Measurements from ENCODE around the gene NEK4. TPM values are rescaled to one million over a fixed set of nuclear protein-coding genes. Genes with fewer than 3 reads are reported as not detected.

NEK4 gene
- 18.7 TPM for total RNA-seq
- polyA plus RNA-seq: 9.5 TPM
- long read RNA-seq, donor 1: 0 reads
- long read RNA-seq, donor 2, full-length matches to known transcripts: 1 of 1 reads
- long read RNA-seq, donor 2, partial matches to known transcripts: 0 of 1 reads
- long read RNA-seq, donor 2, other reads (novel, unspliced or antisense): 0 of 1 reads
- long read RNA-seq, donor 3, full-length matches to known transcripts: 2 of 2 reads
- long read RNA-seq, donor 3, partial matches to known transcripts: 0 of 2 reads
- long read RNA-seq, donor 3, other reads (novel, unspliced or antisense): 0 of 2 reads
- long read RNA-seq, donor 4, full-length matches to known transcripts: 1 of 1 reads
- long read RNA-seq, donor 4, partial matches to known transcripts: 0 of 1 reads
- long read RNA-seq, donor 4, other reads (novel, unspliced or antisense): 0 of 1 reads
- long read RNA-seq, donor 5, full-length matches to known transcripts: 4 of 4 reads
- long read RNA-seq, donor 5, partial matches to known transcripts: 0 of 4 reads
- long read RNA-seq, donor 5, other reads (novel, unspliced or antisense): 0 of 4 reads
- long read RNA-seq, donor 6: 0 reads
- long read RNA-seq, donor 7: 0 reads
- long read RNA-seq, donor 8: 0 reads
- long read RNA-seq, donor 9: 0 reads
- long read RNA-seq, donor 10, partial matches to known transcripts: 5 of 5 reads
- long read RNA-seq, donor 10, other reads (novel, unspliced or antisense): 0 of 5 reads

- Histone ChIP-seq H3K27me3 (ENCODE audit: control insufficient read depth in 2 of 2, insufficient read depth in 1 of 2, low read length in 1 of 2) (no peaks in the 10 kb centered on the region), H3K9me3 (ENCODE audit: control insufficient read depth in 2 of 2, insufficient read depth in 1 of 2, low read length in 1 of 2) (no peaks in the 10 kb centered on the region), H3K27ac (ENCODE audit: low read depth in 1 of 2, low read length in 1 of 2) (peak within 1 kb of the TSS; percentile 22 to 73), H3K4me1 (ENCODE audit: control insufficient read depth in 2 of 2, insufficient read depth in 2 of 2, low read length in 2 of 2) (peaks cover 12 to 24% of the 10 kb centered on the region in 2 donors), H3K36me3 (ENCODE audit: control insufficient read depth in 2 of 2, insufficient read depth in 2 of 2, low read length in 1 of 2) (peaks cover 0 to 14% of the 10 kb centered on the region in 2 donors), H3K4me3 (ENCODE audit: low read length in 2 of 2) (peak within 1 kb of the TSS; percentile 55 to 73)
- WGBS: 1% methylated on average over 67 of the region's 67 CpGs
- DNase-seq (ENCODE audit: low read depth in 6 of 9, low spot score in 9 of 9): peak; percentile 36 to 86 (median 62)
Observed at GRCh38 chr3:52770496-52771333, at the start of gene NEK4. Gene NEK4, minus strand, starts transcription at chr3:52770940. Its CDS starts 194 bp downstream, at chr3:52770746.

DNA sequence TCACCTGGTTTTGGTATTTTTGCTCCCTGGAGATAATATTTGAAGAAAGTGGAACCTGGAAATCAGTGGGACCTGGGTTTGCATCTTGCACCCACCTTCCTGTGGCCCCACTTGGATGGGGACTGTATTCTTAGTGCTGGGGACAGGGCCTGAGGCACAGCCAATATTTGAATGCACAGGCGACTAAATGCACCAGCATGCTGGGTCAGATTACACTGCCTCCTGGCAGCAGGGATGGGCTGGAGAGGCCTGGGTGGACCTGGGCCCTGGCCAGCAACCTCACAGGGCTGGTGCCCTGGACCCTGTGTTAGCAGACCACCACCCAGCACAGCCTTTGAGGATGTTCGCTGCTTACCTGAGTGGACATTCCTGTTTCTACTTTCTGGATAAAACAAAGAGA is 49.2 kb upstream of the NEK4 start:
- H3K27ac ChIP-seq (ENCODE audit: low read depth in 1 of 2, low read length in 1 of 2): no peak overlapping the region
- no peaks in the 10 kb centered on the region for H3K27me3 ChIP-seq (ENCODE audit: control insufficient read depth in 2 of 2, insufficient read depth in 1 of 2, low read length in 1 of 2)
- DNase-seq (ENCODE audit: low read depth in 6 of 9, low spot score in 9 of 9): no peak
- peaks cover 15 to 35% of the 10 kb centered on the region in 2 donors for H3K36me3 ChIP-seq (ENCODE audit: control insufficient read depth in 2 of 2, insufficient read depth in 2 of 2, low read length in 1 of 2)
- peaks cover 0 to 11% of the 10 kb centered on the region in 2 donors for H3K4me1 ChIP-seq (ENCODE audit: control insufficient read depth in 2 of 2, insufficient read depth in 2 of 2, low read length in 2 of 2)
- no peak overlapping the region for H3K4me3 ChIP-seq (ENCODE audit: low read length in 2 of 2)
- 76% methylated on average over 2 of the region's 2 CpGs for WGBS
- no peaks in the 10 kb centered on the region for H3K9me3 ChIP-seq (ENCODE audit: control insufficient read depth in 2 of 2, insufficient read depth in 1 of 2, low read length in 1 of 2)

GRCh38 chr3:52817860-52818259 is 47.1 kb upstream of the NEK4 start:
- Histone ChIP-seq H3K4me3 (ENCODE audit: low read length in 2 of 2) (no peak overlapping the region), H3K4me1 (ENCODE audit: control insufficient read depth in 2 of 2, insufficient read depth in 2 of 2, low read length in 2 of 2) (peaks cover 0 to 13% of the 10 kb centered on the region in 2 donors), H3K27me3 (ENCODE audit: control insufficient read depth in 2 of 2, insufficient read depth in 1 of 2, low read length in 1 of 2) (no peaks in the 10 kb centered on the region), H3K27ac (ENCODE audit: low read depth in 1 of 2, low read length in 1 of 2) (no peak overlapping the region), H3K9me3 (ENCODE audit: control insufficient read depth in 2 of 2, insufficient read depth in 1 of 2, low read length in 1 of 2) (no peaks in the 10 kb centered on the region), H3K36me3 (ENCODE audit: control insufficient read depth in 2 of 2, insufficient read depth in 2 of 2, low read length in 1 of 2) (peaks cover 3 to 19% of the 10 kb centered on the region in 2 donors)
- WGBS: 96% methylated on average over 7 of the region's 7 CpGs
- DNase-seq (ENCODE audit: low read depth in 6 of 9, low spot score in 9 of 9): no peak

DNA sequence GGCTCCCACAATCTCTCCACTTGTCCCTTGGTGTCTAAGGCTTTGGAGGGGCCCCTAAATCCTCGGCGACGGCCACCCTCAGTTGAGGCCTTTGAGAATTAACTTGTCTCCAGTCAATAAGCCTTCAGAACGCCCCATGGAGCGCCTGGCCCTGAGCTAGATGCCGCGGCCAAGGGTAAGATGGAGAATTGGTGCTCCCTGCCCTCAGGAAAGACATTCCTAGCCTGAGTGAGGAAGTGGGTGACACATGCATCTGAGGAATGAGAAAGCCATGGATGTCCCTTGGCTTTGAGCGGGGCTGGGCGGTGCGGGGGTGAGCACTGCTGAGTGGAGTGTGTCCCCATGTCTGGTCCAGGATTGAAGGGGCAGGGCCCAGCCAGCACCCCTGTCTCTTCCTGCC is 46.5 kb upstream of the NEK4 start:
- Histone ChIP-seq H3K4me3 (ENCODE audit: low read length in 2 of 2) (no peak overlapping the region), H3K4me1 (ENCODE audit: control insufficient read depth in 2 of 2, insufficient read depth in 2 of 2, low read length in 2 of 2) (peaks cover 0 to 20% of the 10 kb centered on the region in 2 donors), H3K9me3 (ENCODE audit: control insufficient read depth in 2 of 2, insufficient read depth in 1 of 2, low read length in 1 of 2) (no peaks in the 10 kb centered on the region), H3K36me3 (ENCODE audit: control insufficient read depth in 2 of 2, insufficient read depth in 2 of 2, low read length in 1 of 2) (peaks cover 3 to 13% of the 10 kb centered on the region in 2 donors), H3K27me3 (ENCODE audit: control insufficient read depth in 2 of 2, insufficient read depth in 1 of 2, low read length in 1 of 2) (no peaks in the 10 kb centered on the region), H3K27ac (ENCODE audit: low read depth in 1 of 2, low read length in 1 of 2) (no peak overlapping the region)
- DNase-seq (ENCODE audit: low read depth in 6 of 9, low spot score in 9 of 9): no peak
- 98% methylated on average over 10 of the region's 10 CpGs for WGBS

DNA sequence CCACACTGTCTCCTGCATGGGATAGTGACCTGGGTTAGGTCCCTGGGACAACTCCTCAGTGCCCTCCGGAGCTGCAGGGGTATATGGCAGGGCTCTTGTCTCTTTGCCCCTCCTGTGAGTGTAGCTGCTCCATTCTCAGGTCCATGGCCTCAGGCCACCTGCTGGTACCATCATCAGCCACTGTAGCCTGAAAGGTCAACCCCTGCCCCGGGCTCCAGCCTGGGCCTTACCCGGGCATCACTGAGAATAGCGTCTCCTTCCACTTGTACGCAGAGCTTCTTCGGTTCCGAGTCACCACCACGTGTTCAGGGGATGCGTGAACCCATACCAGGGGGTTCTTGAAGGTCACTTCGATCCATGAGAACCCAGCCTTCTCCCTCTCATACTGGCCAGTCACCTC is 45.9 kb upstream of the NEK4 start:
- H3K9me3 ChIP-seq (ENCODE audit: control insufficient read depth in 2 of 2, insufficient read depth in 1 of 2, low read length in 1 of 2): no peaks in the 10 kb centered on the region
- peaks cover 2 to 25% of the 10 kb centered on the region in 2 donors for H3K4me1 ChIP-seq (ENCODE audit: control insufficient read depth in 2 of 2, insufficient read depth in 2 of 2, low read length in 2 of 2)
- WGBS: 99% methylated on average over 10 of the region's 10 CpGs
- H3K36me3 ChIP-seq (ENCODE audit: control insufficient read depth in 2 of 2, insufficient read depth in 2 of 2, low read length in 1 of 2): peaks cover 3 to 12% of the 10 kb centered on the region in 2 donors
- DNase-seq (ENCODE audit: low read depth in 6 of 9, low spot score in 9 of 9): no peak
- H3K27ac ChIP-seq (ENCODE audit: low read depth in 1 of 2, low read length in 1 of 2): no peak overlapping the region
- H3K4me3 ChIP-seq (ENCODE audit: low read length in 2 of 2): no peak overlapping the region
- H3K27me3 ChIP-seq (ENCODE audit: control insufficient read depth in 2 of 2, insufficient read depth in 1 of 2, low read length in 1 of 2): no peaks in the 10 kb centered on the region

DNA sequence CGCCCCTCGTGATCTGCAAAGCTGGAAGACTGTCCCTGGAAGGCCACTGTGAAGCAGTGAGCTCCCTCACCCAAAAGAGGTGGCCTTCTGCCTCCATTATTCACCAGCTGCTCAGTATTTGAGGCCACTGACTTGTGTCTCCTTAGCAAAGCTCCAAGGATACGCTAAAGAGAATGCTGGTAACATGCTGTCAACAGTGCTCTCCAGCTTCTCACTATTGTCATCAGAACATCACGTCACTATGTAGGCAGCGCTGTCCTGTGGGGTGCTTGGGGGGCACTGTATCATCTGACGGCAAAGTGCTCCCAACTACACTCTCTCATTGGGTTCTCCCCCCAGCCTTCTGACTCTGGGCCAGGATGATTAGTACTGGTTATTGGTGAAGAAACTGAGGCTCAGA is 45.5 kb upstream of the NEK4 start:
- no peak overlapping the region for H3K4me3 ChIP-seq (ENCODE audit: low read length in 2 of 2)
- H3K4me1 ChIP-seq (ENCODE audit: control insufficient read depth in 2 of 2, insufficient read depth in 2 of 2, low read length in 2 of 2): peaks cover 3 to 27% of the 10 kb centered on the region in 2 donors
- 96% methylated on average over 6 of the region's 6 CpGs for WGBS
- no peak overlapping the region for H3K27ac ChIP-seq (ENCODE audit: low read depth in 1 of 2, low read length in 1 of 2)
- H3K36me3 ChIP-seq (ENCODE audit: control insufficient read depth in 2 of 2, insufficient read depth in 2 of 2, low read length in 1 of 2): peaks cover 3 to 8% of the 10 kb centered on the region in 2 donors
- DNase-seq (ENCODE audit: low read depth in 6 of 9, low spot score in 9 of 9): no peak
- H3K27me3 ChIP-seq (ENCODE audit: control insufficient read depth in 2 of 2, insufficient read depth in 1 of 2, low read length in 1 of 2): no peaks in the 10 kb centered on the region
- no peaks in the 10 kb centered on the region for H3K9me3 ChIP-seq (ENCODE audit: control insufficient read depth in 2 of 2, insufficient read depth in 1 of 2, low read length in 1 of 2)

GRCh38 chr3:52813810-52814209 is 43.1 kb upstream of the NEK4 start:
- WGBS: 97% methylated on average over 8 of the region's 8 CpGs

DNA sequence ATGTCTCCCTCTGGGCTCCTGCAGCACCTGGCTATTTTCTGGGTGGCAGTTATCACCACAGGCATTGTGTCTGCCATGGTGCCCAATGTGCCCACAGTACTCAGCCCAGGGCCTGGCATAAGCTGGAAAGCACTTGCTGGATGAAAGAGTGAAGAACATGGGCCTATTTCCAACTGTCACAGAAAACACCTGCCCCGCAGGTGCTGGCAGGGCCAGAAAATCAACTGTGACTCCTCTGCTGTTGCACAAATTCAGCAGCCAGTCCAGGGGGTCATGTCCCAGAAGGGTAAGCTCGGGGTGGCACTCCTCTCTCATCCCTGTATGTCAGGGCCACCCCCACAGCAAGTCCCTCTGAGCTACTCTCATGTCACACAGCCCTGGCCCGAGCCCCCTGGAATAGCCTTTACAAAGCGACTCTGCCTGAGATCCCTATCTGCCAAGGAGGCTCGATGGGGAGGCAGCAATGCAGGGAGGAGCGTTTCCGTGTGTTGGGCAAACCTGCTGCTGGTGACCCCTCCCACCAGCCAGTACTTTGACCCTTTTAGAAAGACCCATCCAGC is 40.8 kb upstream of the NEK4 start:
- Histone ChIP-seq H3K36me3 (ENCODE audit: control insufficient read depth in 2 of 2, insufficient read depth in 2 of 2, low read length in 1 of 2) (no peaks in the 10 kb centered on the region), H3K9me3 (ENCODE audit: control insufficient read depth in 2 of 2, insufficient read depth in 1 of 2, low read length in 1 of 2) (peaks cover 0 to 5% of the 10 kb centered on the region in 2 donors), H3K27me3 (ENCODE audit: control insufficient read depth in 2 of 2, insufficient read depth in 1 of 2, low read length in 1 of 2) (no peaks in the 10 kb centered on the region), H3K27ac (ENCODE audit: low read depth in 1 of 2, low read length in 1 of 2) (peak overlapping the region in 1 of 2 donors; percentile 69), H3K4me3 (ENCODE audit: low read length in 2 of 2) (no peak overlapping the region), H3K4me1 (ENCODE audit: control insufficient read depth in 2 of 2, insufficient read depth in 2 of 2, low read length in 2 of 2) (peaks cover 27 to 61% of the 10 kb centered on the region in 2 donors)
- peak in 2 of 9 donors; percentile 30 to 31 for DNase-seq (ENCODE audit: low read depth in 6 of 9, low spot score in 9 of 9)
- 86% methylated on average over 7 of the region's 7 CpGs for WGBS

More at GRCh38 chr3:52813810-52814209, 43.1 kb upstream of the NEK4 start:
- Histone ChIP-seq H3K36me3 (ENCODE audit: control insufficient read depth in 2 of 2, insufficient read depth in 2 of 2, low read length in 1 of 2) (peaks cover 3 to 4% of the 10 kb centered on the region in 2 donors), H3K27me3 (ENCODE audit: control insufficient read depth in 2 of 2, insufficient read depth in 1 of 2, low read length in 1 of 2) (no peaks in the 10 kb centered on the region), H3K27ac (ENCODE audit: low read depth in 1 of 2, low read length in 1 of 2) (no peak overlapping the region), H3K4me1 (ENCODE audit: control insufficient read depth in 2 of 2, insufficient read depth in 2 of 2, low read length in 2 of 2) (peaks cover 26 to 50% of the 10 kb centered on the region in 2 donors), H3K9me3 (ENCODE audit: control insufficient read depth in 2 of 2, insufficient read depth in 1 of 2, low read length in 1 of 2) (no peaks in the 10 kb centered on the region), H3K4me3 (ENCODE audit: low read length in 2 of 2) (no peak overlapping the region)
- DNase-seq (ENCODE audit: low read depth in 6 of 9, low spot score in 9 of 9): no peak
